Left hindlimb (tissue), 1 donor: Measurements from ENCODE around the gene MRPS22.
"Not testable (repeated sequence)": the region's sequence is repeated elsewhere in the genome, so short reads cannot be mapped to it uniquely, and the experiment has no call there.

Source experiments
- DNase-seq: peaks from one replicate; pipeline ENCODE4 v3.0.0-alpha.2; 2018

Gene MRPS22

DNA sequence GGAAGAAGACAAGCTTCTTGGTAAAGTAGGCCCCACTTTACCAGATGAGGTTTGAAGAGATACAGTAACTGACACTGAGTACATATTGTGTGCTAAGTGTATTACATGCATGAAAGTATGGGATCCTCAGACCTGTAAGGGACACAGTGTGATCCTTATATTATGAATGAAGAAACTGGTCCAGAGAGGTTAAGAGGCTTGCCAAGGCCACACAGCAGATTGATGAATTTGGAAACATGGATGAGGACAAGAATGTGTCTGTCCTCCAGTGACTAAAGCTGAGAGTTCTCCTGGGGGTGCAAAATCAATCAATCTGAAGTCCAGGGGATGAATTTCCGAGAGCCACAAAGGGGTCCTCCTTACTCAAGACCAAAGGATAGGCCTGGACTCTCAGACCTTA lies 31.4 kb upstream of the MRPS22 start:
- DNase-seq = no peak

DNA sequence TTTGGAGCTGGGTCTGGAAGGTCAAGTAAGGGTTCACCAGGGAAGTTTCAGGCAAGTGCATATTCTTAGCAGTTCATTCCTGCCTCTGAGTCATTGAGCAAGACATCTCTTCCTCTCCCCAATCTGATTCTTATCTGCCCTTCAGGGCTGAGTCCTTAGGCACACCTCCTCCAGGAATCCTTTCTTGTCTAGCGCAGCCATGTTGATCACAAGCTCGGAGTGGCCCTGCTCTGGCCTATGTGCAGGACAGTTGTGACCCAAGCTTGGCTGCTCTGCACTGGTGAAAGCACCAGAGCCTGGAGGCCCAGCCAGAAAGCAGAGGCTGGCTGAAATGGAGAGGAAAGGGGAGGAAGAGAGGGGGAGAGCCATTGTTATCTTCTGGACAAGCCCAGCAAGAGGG lies 30.9 kb upstream of the MRPS22 start:
- DNase-seq = no peak

DNA sequence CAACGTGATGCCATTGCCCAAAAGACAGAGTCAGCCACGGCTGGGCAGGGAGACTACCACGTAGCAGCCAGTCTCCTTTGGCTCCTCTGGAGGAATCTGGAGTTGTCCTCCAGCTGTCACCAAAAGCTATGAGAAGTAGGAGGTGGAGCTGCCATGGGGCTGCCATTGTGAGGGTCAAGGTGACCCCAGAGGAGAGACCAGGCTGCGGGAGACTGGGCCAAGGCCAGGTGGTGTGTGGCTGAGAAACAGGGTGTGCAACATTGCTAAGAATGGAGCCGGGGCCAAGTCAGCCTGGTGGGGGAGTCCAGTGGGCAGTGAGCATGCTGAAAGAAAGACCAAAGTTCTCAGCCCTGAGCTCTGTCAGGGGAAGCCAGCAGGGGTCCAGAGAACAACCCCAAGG lies 29.9 kb upstream of the MRPS22 start:
- no peak for DNase-seq

DNA sequence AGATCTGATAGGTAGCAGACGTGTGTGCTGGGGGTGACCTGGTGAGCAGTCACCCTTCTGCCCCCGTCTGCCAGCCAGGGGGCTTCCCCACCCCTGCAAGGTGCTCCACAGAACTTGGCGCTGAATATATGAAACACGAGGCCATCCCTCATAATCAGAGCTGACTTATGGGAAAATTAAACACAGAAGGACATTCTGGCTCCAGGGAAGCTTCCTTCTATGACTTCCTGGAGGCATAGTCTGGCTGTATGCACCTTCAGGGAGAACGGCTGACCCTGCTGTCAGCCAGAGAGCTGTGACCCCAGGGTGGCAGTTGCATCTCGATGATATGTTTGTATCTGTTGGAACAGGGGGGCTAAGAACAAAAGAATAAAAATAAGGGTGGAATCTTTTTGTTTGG lies 26.6 kb upstream of the MRPS22 start:
- no peak for DNase-seq

DNA sequence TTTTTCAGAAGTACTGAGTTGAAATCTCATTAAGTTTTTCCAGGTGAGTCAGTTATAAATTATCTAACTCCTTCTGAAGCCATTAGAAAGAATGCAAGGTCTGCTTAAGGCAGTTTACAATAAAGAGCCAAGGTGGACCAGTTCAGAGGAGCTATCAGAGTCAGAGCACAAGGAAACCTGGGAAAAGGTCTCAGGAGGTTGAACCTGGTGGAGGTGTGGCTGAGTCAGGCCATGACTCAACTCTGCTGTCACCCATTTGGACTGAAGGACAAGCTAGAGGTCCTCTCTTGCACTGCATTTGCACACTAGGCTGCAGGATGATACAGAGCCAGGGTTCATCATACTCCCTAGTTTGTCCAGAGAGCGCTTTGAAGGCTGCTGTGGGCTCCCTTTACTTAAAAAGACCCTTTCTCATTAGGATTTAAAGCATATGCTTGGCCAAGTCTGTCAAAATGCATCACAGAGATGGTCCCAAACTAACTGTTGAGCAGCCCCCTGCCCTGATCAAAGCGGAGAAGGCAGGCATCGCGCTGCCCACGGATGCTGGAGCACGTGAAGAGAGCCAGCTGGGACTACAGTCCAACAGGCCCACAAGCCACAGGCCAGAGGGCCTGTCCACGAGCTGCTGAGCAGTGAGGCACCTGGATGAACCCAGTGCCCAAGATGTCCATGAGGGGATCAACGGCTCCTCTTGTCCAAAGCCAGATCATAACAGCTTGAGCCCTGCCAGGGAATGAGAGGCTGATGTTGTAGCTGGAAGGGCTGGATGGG lies 26.0 kb upstream of the MRPS22 start:
- no peak for DNase-seq

DNA sequence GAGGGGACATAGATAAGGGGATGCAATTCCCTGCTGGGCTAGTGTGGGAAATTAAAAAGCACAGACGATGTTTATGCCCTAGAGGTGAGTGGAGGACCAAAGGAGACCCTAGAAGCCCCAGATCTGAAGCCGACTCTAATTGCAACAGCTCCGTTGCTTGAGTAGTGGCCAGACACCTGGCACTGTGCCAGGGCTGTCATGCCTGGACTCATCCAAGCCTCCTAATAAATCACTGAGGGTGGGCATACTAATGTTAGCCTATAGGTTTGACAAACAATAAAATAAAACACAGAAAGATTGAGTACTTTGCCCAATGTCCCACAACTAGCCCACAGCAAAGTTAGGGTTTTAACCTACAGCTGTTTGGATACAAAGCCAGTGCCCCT lies 25.4 kb upstream of the MRPS22 start:
- no peak for DNase-seq

DNA sequence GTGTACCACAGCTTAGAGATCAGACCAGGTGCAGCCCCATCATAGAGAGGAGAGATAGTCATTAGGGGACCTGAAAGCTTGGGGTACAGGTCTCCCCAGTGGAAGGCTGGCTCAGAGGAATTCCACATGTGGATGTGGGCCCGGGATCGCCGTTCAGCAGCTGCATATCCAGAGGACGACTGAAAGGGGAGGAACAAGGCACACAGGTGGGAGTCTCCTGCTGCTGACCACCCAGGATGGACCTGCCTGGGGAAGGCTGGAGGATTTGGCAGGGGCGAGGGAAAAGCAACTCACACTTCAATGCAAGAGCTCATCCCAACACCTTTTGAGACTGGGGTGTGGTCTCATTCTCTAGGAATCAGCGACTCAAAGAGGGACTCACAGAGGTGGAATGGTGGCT lies 25.0 kb upstream of the MRPS22 start:
- DNase-seq = no peak

DNA sequence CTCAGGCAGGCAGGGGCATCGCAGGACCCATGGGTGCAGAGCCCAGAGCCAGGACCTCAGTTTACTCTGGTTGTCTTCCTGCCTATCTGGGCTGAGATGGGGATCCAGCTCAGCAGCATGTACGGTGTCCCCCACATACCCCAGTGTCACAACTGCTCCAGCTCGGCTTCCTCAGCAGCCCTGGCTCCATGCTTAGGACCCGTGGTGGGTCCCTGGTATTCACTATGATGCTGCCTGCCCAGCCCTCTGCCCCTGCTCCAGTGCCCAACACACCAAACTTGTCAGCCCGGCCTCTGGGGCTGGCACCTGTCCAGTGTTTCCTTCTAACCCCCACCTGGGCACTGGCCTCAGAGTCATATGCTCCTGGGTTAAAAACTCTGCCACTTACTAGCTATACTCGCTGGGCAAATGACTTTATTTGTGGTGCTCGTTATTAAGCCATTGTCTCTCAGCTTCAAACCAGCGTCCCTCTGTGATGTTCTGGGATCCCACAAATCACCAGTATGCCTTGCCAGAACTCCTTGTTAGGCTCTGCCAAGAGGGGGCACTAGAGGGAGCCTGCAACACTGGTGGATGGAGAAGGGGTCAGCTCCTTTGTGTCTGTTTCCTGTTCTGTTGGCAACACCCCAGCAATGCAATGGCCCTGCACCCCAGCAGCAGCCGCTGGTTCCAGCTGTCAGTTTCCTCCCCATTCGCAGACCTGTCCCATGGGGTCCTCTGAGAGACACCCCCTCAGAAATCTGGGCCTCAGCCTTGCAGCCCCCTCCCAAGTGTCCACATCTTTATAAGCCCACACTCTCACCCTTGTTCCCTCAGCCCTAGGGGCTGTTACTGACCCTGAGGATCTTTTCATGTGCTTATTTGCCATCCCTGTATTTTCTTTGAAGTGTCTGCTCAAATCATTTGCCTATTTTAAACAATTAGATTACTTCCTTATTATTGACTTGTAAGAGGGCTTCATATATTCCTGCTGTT lies 24.1 kb upstream of the MRPS22 start:
- no peak for DNase-seq

DNA sequence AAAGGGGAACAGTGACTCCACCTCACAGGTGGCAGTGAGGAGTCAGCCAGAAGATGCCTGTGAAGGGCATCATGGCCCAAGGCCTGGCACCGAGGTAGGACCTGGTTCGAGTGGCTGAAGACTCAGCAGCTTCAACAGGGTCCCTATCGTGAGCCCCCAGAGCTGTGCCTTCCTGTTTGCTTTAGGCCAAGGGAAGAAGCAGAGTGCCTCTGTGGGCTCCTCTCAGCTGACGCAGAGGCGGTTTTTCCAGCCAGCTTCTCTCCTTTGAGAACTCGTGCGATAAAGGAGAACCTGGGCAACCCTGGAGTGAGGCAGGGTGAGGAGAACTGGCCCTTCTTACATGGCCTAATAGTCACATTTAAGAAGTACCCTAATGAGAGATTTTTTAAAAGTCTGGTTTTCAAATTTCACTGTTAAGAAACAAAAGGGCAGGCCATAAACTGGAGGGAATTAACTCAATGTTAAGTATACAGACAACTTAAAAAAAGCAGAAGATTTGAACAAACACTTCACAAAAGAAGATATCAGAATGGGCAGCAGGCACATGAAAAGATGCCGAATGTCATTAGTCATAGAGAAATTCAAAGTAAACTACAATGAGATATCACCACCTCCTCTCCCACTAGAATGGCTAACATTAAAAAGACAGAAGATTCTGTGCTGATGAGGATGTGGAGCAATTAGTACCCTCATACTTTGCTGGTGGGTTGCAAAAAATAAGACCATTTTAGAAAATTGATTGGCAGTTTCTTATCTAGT lies 23.1 kb upstream of the MRPS22 start:
- DNase-seq = no peak

DNA sequence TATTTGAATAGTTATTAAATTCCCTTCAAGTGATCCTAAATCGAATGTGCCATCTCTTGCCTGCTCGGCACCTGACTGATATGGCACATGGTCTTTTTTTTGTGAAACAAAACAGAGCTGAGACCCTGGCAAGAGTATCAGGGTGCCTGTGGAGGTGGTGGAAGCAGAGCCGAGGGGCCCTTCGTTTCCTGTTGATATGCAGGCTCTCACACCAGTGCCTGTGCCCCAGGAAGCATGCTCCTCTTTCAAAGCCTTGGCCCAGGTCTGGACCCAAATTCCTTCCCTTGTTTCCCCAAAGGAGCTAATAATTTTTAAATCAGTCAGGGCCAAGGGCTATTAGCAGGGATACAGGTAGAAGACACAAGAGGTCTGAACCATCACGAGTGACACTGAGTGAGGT lies 21.5 kb upstream of the MRPS22 start:
- DNase-seq = no peak

DNA sequence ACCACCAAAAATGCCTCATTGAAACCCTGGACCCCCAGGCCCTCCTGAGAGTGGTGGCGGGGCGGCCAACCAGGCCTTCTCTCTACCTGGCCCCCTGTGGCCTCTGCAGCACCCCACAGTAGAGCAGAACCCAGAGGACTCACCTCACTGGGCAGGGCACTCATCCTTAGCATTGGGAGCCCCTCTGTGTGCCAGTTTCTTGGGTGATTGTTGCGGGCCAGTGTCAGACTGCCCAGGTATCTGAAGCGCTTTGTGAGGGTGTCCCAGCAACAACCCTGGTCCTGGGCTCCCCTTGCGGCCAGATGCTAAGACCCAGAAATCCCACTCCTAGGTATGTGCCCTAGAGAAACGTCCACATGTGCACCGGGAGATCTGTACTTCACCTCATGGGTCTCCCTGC lies 20.7 kb upstream of the MRPS22 start:
- DNase-seq = no peak

DNA sequence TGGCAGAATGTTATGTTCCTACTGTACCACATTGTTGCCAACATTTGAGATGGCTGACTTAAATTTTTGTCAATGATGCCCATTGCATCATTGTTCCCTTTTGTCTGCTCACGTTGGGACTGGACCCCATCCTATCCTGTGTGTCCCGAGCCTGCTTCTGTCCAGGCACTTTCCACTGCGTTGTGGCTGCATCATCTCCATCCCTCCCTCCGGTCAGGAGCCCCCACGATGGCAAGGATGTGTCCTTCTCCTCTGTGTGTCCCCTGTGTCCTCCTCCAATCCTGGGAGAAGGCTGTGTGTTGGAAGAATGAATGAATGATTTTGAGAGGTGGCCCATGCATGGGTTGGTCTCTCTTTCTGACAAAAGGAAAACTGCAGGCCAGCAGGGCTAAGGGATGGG lies 19.4 kb upstream of the MRPS22 start:
- DNase-seq = no peak

DNA sequence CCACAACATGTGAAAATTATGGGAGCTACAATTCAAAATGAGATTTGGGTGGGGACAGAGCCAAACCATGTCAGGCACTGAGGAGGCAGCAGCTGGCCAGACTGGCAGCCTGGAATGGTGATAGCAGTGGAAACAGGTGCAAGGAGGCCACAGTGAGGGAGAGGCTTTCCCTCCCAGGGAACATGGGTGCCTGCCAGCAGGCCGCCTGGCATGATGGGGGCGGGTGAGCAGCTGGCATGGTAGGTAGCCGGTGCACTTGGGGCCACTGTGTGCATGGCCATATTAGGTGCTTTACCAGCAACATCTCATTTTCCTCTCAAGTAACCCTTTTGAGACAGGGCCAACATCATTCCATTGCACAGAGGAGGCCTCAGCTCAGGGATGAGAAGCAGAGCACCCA lies 18.3 kb upstream of the MRPS22 start:
- no peak for DNase-seq

DNA sequence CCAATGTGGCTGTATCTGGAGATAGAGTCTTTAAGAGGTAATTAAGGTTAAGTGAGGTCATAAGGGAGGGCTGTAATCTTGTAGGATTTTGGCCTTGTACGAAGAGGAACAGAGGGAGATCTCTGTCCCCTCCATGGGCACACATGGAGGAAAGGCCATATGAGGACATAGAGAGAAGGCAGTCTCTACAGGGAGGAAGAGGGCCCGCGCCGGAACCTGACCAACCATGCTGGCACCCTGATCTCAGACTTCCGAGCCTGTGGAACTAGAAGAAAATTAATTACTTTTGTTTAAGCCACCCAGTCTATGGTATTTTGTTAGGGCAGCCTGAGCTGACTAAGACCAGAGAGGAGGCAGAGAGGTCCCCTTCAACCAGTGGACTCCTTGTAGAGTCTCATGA lies 17.7 kb upstream of the MRPS22 start:
- no peak for DNase-seq

DNA sequence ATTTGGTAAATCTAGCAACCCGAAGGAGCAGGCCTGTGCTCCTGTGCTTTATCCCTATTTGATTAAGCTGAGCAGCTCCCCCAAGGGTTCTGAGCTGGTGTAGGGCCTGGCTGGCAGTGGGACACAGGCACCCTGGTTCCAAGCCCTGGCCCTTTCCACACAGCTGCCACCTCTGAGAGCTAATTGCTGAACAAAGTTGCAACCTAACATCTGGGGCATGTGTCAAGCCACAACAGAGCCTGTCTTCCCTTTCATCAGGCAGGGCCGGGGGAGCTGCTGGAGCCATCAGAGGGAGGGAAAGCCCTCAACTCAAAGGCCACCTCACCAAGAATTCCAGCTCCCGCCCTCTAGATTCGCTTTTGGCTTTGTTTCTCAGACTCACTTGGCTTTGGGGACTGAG lies 17.1 kb upstream of the MRPS22 start:
- no peak for DNase-seq

DNA sequence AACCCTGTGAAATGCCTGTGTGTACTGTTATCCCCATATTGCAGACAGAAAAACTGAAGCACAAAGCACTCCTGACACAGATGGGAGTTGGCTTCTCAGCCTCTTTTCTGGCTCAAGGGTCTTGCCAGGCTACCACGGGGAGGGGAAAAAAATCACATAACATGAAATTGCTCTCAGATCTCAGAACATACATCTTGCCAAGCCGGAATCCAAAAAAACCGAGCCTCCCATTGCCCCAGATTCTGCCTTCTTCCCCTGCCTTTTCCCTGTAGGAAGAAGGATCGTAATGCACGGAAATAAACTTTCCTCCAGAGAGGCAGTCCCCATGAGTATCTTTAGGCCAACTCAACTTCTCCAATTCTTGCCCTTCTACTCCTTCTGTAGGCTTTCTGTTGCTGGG lies 16.6 kb upstream of the MRPS22 start:
- DNase-seq = no peak

DNA sequence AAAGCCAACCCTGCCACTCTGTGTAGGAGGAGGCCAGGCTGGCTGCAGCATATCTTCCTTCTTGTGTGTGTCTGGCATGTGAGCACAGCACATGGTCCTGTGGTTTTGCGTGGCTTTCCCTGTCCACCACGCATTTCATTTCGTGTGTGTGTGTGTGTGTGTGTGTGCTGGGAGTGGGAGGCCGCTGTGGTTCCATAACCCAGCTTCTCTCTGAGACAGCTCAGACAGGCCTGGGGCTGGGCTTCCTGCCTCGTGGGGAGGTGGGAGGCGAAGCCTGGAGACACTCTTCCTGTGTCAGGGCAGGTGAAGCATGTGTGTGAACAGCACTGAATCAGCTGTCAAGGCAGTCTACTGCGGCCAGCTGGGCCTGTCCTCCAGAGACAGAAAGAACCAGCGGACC lies 16.0 kb upstream of the MRPS22 start:
- DNase-seq = no peak

DNA sequence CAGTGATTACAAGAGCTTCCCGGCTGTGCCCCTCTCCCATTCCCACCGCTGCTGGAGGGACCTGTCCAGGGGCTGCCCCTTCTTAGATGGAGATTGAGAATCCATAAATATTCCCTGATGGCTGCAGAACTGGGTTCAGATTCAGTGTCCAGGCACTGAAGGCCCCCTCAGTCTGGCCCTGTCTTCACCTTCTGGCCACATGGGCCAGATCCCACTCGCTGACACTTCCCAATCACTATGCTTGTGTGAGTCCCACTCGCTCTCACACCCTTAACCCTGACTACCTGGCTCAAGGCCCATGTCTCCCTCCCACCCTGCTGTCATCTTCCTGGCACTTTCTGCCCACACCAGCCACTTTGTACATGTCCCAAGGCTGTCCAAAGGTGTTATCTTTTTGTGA lies 15.5 kb upstream of the MRPS22 start:
- no peak for DNase-seq

DNA sequence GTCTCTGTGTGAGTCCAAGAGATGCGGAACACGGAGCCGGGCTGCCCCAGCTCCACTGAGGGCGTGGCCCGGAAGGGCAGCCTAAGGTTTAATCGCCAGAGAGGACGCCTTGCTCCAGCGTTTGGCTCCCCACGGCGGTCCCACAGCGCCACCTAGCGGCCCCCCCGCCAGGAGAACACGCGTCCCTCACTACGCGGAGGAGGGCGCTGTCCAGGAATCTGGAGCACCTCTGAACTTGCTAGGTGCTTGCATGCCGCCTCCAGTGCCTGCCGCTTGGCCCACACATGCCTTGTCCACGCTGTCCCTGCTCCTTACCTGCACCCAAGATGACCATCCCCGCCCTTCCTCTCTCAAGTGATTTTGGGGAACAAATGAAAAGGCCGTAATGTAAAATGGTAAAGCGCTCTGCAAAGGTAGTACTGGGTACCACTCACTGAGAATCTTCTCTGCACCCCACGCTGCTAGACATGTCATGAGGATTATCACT lies 14.4 kb upstream of the MRPS22 start:
- peak; percentile 80 for DNase-seq

DNA sequence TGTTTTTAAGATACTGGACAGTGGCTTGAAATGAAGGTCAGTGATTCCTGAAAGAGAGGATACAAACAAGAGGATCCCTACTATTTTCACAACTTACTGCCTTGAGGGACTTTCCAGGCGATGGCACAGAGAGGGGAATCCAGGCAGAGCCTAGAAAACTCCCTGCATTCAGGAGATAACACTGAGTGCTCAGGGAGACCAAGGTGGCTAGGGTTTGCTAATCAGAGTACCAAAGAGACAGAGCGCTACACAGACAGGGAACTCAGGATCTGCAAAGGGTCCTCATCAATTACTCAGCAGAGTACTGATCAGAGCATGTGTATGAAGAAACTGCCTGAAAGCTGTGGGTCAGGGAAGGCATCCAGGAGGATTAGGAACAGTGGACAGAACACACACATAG lies 11.7 kb upstream of the MRPS22 start:
- no peak for DNase-seq

DNA sequence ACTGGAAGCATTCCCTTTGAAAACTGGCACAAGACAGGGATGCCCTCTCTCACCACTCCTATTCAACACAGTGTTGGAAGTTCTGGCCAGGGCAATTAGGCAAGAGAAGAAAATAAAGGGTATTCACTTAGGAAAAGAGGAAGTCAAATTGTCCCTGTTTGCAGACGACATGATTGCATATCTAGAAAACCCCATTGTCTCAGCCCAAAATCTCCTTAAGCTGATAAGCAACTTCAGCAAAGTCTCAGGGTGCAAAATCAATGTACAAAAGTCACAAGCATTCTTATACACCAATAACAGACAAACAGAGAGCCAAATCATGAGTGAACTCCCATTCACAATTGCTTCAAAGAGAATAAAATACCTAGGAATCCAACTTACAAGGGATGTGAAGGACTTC lies 9.1 kb upstream of the MRPS22 start:
- DNase-seq = not testable (repeated sequence)

DNA sequence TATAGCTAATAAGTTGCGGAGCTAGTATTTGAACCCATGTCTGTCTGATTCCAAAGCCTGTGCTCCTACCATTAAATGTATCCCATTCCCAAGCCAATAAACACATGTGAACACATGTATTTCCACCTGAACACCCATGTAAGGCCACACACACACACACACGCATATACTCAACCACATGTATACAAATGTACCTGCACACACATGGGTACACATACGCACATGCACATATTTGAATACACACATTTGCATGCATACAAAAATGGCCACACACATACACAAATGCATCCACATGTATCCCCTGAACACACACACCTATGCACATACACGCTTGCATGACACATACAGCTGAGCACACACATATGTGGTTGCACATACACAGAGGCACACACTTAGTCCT lies 5.4 kb upstream of the MRPS22 start:
- DNase-seq = no peak

DNA sequence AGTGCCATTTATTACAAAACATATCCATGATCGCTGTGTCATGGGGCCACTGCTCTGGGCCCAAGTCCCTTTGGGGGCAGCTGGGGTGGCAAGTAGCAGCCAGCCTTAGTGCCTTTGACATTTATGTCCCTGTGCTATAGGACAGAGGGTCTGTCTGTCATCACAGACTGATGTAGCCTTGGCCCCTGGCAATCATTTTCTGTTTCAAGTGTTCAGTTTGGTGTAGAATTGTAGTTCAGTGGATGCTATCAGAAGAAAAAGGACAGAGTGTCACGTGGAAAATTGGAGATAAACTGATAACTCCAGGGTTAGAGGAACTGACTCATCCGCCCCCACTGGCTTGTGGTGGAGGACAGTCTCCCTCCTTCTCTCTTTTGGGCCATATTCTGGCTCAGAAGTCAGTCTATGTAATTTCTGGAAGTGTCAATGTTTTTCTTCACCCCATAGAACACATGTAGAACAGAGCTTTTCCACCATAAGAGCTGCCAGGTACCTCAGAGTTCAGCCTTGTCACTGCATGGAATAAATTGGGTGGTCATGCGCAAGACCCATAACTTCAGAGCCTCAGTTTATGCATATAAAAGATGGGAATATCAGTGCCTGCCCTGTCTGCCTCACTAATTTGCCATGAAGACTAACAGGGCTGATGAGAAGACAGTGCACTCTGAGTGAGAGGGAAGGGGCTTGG lies 4.5 kb upstream of the MRPS22 start:
- DNase-seq = no peak
